Activated CD4-positive, alpha-beta T cell treated with anti-CD3 and anti-CD28 coated beads, Interleukin-2, amount 10 ng/mL, durations not matched to agents 7 days and 5 days (primary cell): ENCODE measurements around the gene FBXL14. TPM values are rescaled to one million over a fixed set of nuclear protein-coding genes. Genes with fewer than 3 reads are reported as not detected.
A peak's percentile ranks its signal among the peaks of the same experiment; 100 is the strongest.

Source experiments
- CTCF ChIA-PET: fragments of 350-600 bp; sonication (Branson Sonifier 250); formaldehyde crosslinking; loops from one replicate; lab custom pipeline; 2021; ENCODE audit warnings: antibody characterized with exemption; lab: Charles Lee
- POLR2A ChIA-PET: fragments of 350-600 bp; sonication (Branson Sonifier 250); formaldehyde crosslinking; loops from one replicate; lab custom pipeline; 2021; ENCODE audit warnings: antibody characterized with exemption; lab: Charles Lee
- DNase-seq: peaks from one replicate; pipeline ENCODE4 v3.0.0-alpha.2; 2020
- H3K27ac Mint-ChIP-seq: one replicate; pipeline ENCODE4 v1.8.0; 2021; ENCODE audit warnings: mild to moderate bottlenecking, moderate library complexity, mixed read lengths
- H3K27me3 Mint-ChIP-seq: one replicate; pipeline ENCODE4 v1.8.0; 2021; ENCODE audit warnings: mixed read lengths
- H3K36me3 Mint-ChIP-seq: one replicate; pipeline ENCODE4 v1.8.0; 2021; ENCODE audit warnings: low read depth, mixed read lengths
- H3K4me1 Mint-ChIP-seq: one replicate; pipeline ENCODE4 v1.8.0; 2021; ENCODE audit warnings: mixed read lengths
- H3K4me3 Mint-ChIP-seq: one replicate; pipeline ENCODE4 v1.8.0; 2021; ENCODE audit warnings: mild to moderate bottlenecking, moderate library complexity, mixed read lengths
- H3K9me3 Mint-ChIP-seq: one replicate; pipeline ENCODE4 v1.8.0; 2021; ENCODE audit warnings: mixed read lengths
- total RNA-seq, 2 experiments: library from RNA; stranded (reverse); gene quantifications; one replicate each; pipeline ENCODE4 v1.2.3, GENCODE V29; 2021

The FBXL14 gene
- total RNA-seq, 2 experiments from 2014 or later, result 24.3 to 26.4 TPM

DNA sequence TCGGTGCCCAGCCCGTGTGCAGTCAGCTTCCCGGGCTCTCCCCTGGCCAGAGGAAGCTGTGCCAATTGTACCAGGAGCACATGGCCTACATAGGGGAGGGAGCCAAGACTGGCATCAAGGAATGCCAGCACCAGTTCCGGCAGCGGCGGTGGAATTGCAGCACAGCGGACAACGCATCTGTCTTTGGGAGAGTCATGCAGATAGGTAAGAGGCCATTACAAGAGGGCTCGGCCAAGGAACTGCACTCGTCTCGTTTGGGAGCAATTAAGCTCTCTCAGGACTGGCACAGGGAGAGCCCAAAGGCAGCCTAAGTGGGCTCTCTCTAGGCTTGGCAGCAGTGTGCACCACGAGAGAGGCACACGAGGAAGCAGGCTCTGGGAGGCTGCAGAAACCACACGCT is 38.3 kb upstream of the FBXL14 start:
- Mint-ChIP-seq H3K27ac (no peak overlapping the region), H3K4me3 (no peak overlapping the region), H3K9me3 (no peaks in the 10 kb centered on the region), H3K27me3 (peaks cover 73% of the 10 kb centered on the region), H3K4me1 (peaks cover 18% of the 10 kb centered on the region), H3K36me3 (no peaks in the 10 kb centered on the region)
- ChIA-PET CTCF (interaction anchor here (1.3 kb wide), 1 partner anchor 158 kb away, joined by 4 read pairs; no protein-coding TSS in a partner anchor), POLR2A (interaction anchor here (0.7 kb wide), 1 partner anchor 11 kb away, joined by 3 read pairs; no protein-coding TSS in a partner anchor)
- DNase-seq, result no peak

DNA sequence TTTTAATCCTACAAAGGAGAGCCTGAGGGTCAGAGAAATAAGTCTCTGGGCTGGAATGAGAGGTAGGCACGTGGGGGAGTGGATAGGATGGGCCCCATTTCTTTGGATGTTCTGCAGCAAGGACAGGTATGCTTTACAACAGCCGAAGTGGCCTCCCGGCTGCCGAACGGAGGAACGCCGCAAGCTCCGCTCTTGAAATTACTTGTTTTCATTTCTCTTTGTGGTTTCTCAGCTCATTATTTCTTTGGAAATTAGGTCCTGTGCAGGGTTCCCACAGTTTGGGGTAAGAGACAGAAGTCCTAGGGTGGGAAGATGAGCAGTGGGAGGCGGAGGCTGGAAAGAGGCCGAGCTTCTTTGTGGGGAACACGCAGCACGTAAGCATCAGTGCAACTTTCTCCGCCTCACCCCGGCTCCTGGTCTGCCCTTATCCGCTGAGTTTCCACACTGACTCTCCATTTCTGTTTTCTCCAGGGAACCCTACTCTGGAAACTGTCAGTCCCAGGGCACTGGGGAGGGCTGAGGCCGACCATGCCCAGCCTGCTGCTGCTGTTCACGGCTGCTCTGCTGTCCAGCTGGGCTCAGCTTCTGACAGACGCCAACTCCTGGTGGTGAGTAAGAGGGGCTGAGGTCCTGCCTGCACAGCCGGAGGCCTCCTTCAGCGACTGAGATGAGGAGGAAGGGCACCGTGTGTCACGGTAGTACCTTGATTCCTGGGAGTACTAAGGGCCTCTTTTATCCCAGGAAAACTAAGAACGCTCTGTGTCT is 36.6 kb upstream of the FBXL14 start:
- Mint-ChIP-seq H3K9me3 (no peaks in the 10 kb centered on the region), H3K27ac (no peak overlapping the region), H3K4me3 (peak overlapping the region; percentile 4), H3K4me1 (peaks cover 18% of the 10 kb centered on the region), H3K27me3 (peaks cover 80% of the 10 kb centered on the region), H3K36me3 (no peaks in the 10 kb centered on the region)
- POLR2A ChIA-PET, result no interaction called here
- CTCF ChIA-PET, result interaction anchor here (0.6 to 1.4 kb wide), 4 partner anchors 28 to 160 kb away, joined by 3 to 4 read pairs (median 4); no protein-coding TSS in a partner anchor
- no peak for DNase-seq

DNA sequence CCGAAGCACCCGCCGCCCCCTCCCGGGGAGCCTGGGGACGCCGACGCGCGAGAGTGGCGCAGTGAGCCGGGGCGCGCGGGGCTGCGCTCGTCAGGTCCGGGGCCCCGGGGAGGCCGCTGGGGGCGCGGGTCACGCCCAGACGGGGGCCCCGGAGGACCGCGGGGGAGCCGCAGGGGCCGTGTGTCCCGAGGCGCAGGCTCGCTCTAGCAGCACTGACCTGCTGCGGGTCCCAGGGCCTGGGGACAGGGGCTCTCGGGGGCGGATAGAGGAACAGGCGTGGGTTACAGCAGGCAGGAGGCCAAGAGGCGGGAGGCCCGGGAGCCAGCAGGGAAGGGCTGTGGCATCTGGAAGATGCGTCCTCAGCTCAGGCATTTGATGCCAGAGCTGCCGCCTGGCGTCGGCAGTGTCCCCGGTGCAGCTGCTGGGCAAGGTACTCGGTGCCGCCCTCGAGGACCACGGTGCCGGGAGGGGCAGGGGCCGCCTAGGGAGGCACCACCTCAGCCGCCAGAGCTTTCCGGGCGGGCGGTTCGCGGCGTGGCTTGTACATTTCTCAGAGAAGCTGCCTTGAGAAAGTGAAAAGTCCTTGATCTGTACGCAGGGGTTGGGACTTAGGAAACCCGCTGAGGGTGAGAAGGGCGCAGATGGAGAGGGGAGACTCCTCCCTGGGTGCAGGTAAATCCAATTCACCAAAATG is 35.9 kb upstream of the FBXL14 start:
- Mint-ChIP-seq H3K9me3 (no peaks in the 10 kb centered on the region), H3K27me3 (peaks cover 75% of the 10 kb centered on the region)

DNA sequence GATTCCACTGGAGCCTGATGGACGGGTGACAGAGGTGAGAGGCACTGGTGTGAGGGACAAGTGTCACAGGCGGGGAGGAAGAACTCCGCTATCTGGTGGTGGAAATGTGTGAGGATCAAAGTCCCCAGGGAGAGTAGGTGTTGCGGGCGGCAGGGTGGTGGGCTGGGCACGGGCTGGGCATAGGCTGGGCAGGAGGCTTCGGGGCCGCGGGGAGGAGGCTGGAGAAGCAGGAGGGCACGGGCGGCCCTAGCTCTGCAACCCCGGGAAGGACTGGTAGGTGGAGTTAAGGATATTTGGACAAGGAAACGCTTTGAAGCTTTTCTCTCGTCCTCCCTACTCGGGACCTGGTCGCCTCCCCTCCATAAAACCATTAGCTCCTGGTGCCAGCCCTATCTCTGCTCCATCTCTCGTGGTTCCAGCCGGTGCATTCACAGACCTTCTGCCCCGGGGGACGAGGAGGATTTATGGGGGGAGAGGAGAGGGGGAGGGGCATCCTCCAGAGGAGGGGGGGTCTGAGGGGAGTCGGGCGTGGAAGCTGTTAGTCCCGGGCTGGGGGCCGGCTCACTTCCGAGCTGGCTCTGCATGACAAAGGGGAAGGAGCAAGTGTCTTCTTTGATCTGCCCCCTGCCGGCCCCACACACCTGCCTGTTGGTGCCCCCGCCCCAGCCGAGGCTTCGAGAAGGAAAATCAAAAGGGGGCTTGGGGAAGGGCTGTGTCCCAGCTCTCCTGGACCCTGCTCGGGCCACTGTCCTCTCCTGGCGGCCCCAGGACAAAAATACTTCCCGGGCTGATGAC is 35.2 kb upstream of the FBXL14 start:
- Mint-ChIP-seq H3K4me3 (no peak overlapping the region), H3K27ac (no peak overlapping the region), H3K36me3 (no peaks in the 10 kb centered on the region), H3K9me3 (no peaks in the 10 kb centered on the region), H3K4me1 (peaks cover 18% of the 10 kb centered on the region), H3K27me3 (peaks cover 76% of the 10 kb centered on the region)
- DNase-seq, result no peak
- ChIA-PET POLR2A (no interaction called here), CTCF (interaction anchor here (0.9 to 1.9 kb wide), 3 partner anchors 13 to 161 kb away, joined by 3 to 5 read pairs (median 4); no protein-coding TSS in a partner anchor)

More for the DNA sequence above, 35.9 kb upstream of the FBXL14 start:
- peak overlapping the region; percentile 30 for H3K4me3 Mint-ChIP-seq
- DNase-seq, result peak; percentile 14
- peaks cover 18% of the 10 kb centered on the region for H3K4me1 Mint-ChIP-seq
- CTCF ChIA-PET, result interaction anchor here (0.9 to 1.9 kb wide), 4 partner anchors 14 to 161 kb away, joined by 3 to 5 read pairs (median 4); no protein-coding TSS in a partner anchor
- POLR2A ChIA-PET, result no interaction called here
- no peak overlapping the region for H3K27ac Mint-ChIP-seq
- H3K36me3 Mint-ChIP-seq, result no peaks in the 10 kb centered on the region

DNA sequence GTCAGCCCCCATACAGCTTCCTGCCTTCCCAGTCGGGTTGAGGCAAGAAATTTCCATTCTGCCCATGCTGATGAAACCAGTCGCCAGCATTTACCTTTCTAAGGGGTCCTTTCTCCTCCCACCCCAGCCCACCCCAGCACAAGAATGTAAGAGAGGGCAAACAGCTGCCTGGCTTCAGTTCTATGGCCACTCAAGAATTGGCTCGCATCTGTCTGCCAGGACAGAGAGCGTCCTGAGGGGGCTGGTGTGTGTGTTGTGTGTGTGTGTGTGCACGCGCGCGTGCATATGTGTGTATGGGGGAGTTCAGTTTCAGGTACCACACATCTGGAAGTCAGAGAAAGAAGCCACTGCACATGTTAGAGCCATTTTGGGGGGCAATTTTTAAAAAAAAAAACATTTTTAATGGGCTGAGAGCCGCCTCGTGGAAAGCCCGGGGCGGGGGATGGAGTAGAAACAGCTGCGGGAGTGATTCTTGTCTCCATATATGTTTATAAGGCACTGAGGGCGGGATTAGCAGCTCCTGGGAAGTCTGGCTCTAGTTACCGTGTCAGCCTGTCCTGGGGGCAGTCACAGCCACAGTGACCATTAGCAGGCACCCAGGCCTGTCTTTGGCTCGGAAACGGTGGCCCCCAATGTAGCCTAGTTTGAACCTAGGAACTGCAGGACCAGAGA is 34.4 kb upstream of the FBXL14 start, which contains the start of gene WNT5B:
Gene WNT5B, plus strand, starts transcription at position 566 of the 672 bp plus-strand sequence. CDS start 2,124 bp downstream, outside the sequence.
- no peak within 1 kb of the TSS for H3K27ac Mint-ChIP-seq
- peaks cover 18% of the 10 kb centered on the region for H3K4me1 Mint-ChIP-seq
- CTCF ChIA-PET, result interaction anchor here (1.9 kb wide), 1 partner anchor 12 kb away, joined by 5 read pairs; no protein-coding TSS in a partner anchor
- H3K36me3 Mint-ChIP-seq, result no peaks in the 10 kb centered on the region
- no peak within 1 kb of the TSS for H3K4me3 Mint-ChIP-seq
- peaks cover 77% of the 10 kb centered on the region for H3K27me3 Mint-ChIP-seq
- no peaks in the 10 kb centered on the region for H3K9me3 Mint-ChIP-seq
- DNase-seq, result no peak
- POLR2A ChIA-PET, result no interaction called here

DNA sequence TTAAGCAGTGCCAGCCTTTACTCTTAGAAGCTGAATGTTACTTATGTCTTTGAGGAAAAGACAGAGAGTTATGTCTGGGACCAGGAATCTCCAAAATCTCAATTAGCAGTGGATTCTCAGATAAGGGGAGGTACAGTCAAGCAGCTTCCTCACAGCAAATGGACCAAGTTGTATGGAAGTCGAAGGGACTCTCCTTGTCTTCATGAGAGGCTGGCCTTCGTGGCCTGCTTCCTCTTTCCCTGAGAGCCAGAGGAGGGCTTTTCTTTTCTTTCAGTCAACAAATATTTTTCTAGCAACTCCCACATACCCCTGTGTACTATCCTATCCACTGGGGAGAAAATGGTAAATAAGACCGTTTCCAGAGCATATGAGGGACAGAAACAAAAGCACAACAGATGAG is 28.0 kb upstream of the FBXL14 start:
- H3K27ac Mint-ChIP-seq, result no peak overlapping the region
- ChIA-PET CTCF (interaction anchor here (0.6 to 1.1 kb wide), 2 partner anchors 9 to 29 kb away, joined by 4 to 6 read pairs; no protein-coding TSS in a partner anchor), POLR2A (interaction anchor here (0.6 kb wide), 1 partner anchor 11 kb away, joined by 3 read pairs; no protein-coding TSS in a partner anchor)
- peaks cover 23% of the 10 kb centered on the region for H3K27me3 Mint-ChIP-seq
- H3K4me1 Mint-ChIP-seq, result peaks cover 13% of the 10 kb centered on the region
- H3K9me3 Mint-ChIP-seq, result no peaks in the 10 kb centered on the region
- H3K4me3 Mint-ChIP-seq, result no peak overlapping the region
- no peaks in the 10 kb centered on the region for H3K36me3 Mint-ChIP-seq
- no peak for DNase-seq

DNA sequence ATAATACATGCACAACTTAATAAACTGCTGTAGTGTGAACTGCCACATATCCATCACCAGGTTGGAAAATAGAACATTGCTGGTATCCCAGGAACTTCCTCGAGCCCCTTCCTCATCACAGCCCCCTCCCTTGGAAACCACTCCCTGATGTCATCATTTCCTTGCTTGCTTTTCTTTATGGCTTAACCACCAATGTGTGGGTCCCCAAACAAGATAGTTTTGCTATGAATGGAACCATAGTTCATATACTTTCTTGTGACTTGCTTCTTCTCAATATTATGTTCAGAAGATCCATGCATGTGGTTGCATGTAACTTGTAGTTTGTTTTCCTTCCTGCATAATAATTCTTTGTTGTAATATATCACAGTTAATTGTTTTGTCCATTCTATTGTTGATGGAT is 25.7 kb upstream of the FBXL14 start:
- Mint-ChIP-seq H3K4me1 (peaks cover 25% of the 10 kb centered on the region), H3K27me3 (peaks cover 15% of the 10 kb centered on the region), H3K36me3 (no peaks in the 10 kb centered on the region), H3K4me3 (no peak overlapping the region), H3K9me3 (no peaks in the 10 kb centered on the region), H3K27ac (no peak overlapping the region)
- no peak for DNase-seq
- ChIA-PET CTCF (interaction anchor here (0.6 kb wide), 1 partner anchor 262 kb away, joined by 4 read pairs; no protein-coding TSS in a partner anchor), POLR2A (no interaction called here)

DNA sequence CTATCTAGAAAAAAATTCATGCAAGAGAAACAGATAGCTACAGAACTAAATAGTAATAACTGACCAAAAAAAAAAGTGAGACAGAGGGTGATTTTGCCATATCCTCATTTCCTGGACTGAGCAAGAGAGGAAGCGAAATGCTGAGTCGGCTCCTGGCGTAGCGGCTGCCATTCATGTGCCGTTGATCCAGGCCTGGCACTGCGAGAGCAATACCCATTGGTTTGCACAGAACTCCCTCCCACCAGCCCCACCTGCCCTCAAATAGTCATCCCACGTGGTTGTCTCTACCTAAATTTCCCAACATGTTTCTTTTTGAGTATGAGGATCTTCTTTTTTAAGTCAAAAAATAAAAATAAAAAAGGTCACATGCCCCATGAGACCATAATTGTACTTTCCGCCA is 25.2 kb upstream of the FBXL14 start:
- CTCF ChIA-PET, result no interaction called here
- Mint-ChIP-seq H3K9me3 (no peaks in the 10 kb centered on the region), H3K36me3 (no peaks in the 10 kb centered on the region), H3K4me3 (no peak overlapping the region), H3K27me3 (peaks cover 10% of the 10 kb centered on the region), H3K4me1 (peaks cover 25% of the 10 kb centered on the region), H3K27ac (no peak overlapping the region)
- POLR2A ChIA-PET, result no interaction called here
- DNase-seq, result no peak

DNA sequence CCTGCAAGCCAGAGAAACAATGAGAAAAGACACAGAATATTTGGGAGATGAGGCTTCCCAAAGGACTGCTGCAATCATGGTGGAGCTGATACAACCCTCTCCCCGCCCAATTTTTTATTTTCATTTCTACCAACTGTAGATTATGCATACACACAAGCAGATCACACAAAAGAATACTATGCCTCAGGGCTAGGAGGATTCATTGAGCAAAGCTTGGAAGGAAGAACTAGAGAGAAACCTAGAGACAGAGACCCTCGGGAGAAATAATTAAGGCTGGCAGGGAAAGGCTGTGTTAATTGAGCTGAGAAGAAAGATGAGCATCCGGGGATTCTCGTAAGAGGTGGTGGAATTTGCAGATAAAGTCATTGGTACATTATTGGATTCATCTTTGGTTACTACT is 24.8 kb upstream of the FBXL14 start:
- POLR2A ChIA-PET, result no interaction called here
- DNase-seq, result no peak
- H3K36me3 Mint-ChIP-seq, result no peaks in the 10 kb centered on the region
- H3K27me3 Mint-ChIP-seq, result peaks cover 7% of the 10 kb centered on the region
- peaks cover 25% of the 10 kb centered on the region for H3K4me1 Mint-ChIP-seq
- H3K9me3 Mint-ChIP-seq, result no peaks in the 10 kb centered on the region
- CTCF ChIA-PET, result no interaction called here
- no peak overlapping the region for H3K4me3 Mint-ChIP-seq
- H3K27ac Mint-ChIP-seq, result no peak overlapping the region

DNA sequence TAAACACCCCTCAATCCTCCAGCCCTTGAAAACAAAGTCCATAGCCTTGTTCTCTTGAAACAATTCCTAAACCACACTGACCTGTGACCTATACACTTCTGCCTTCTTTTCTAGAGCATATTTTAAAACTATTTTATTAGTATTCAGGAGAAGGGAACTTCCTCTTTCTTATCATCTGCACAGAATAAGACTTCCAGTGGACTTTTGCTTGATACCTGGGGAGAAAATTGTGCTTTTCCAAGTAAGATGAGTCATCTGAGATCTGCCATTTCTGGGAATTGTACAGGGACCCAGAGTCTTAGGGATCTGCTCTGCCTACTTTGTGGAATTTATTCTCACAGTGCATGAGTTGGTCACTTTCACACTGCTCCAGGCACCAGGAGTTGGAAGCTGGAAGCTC is 24.1 kb upstream of the FBXL14 start:
- no peaks in the 10 kb centered on the region for H3K36me3 Mint-ChIP-seq

DNA sequence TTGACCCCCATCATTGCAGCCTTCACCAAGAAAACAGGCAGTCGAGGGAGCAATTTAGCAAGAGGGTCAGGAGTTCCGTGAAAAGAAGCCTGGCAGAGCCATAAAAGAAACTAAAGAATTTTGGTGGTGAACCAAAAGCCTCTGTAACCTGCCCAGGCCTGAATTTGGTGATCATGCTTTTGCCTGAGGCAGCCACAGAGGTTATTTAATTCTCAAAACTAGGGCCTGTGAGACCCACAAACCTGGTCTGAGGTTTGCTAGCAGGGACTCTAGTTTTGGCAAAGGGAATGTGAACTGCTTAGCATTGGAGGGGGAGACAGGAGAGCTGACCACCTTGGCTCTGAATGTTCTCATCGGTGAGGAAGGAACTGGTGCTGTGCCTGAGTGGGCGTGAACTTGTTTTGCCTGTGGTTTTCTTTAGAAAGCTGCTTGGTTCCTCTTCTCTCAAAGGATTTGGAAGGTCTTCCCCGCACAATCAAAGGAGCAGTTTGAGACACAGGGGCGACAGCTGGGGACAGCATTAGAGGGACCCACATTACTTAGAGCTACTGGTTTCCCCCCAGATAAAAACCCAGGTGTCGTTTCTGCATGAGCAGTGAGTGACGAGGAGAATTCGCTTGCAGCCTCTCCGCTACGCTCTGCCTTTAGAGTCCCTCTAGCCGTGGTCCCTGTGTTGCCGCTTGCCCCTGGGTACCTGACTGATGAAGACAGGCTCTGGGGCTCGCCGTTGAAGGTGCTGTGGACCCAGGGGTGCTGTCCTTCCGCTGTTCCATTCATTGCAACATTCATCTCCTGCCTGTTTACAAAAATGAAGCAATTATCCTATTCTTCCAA is 22.1 kb upstream of the FBXL14 start:
- no peaks in the 10 kb centered on the region for H3K36me3 Mint-ChIP-seq
- POLR2A ChIA-PET, result no interaction called here
- peaks cover 25% of the 10 kb centered on the region for H3K4me1 Mint-ChIP-seq
- H3K27me3 Mint-ChIP-seq, result peaks cover 13% of the 10 kb centered on the region
- CTCF ChIA-PET, result interaction anchor here (1.5 to 2.2 kb wide), 3 partner anchors 13 to 37 kb away, joined by 3 to 8 read pairs (median 5); partner anchors contain the start of gene WNT5B
- no peak overlapping the region for H3K4me3 Mint-ChIP-seq
- H3K27ac Mint-ChIP-seq, result no peak overlapping the region
- DNase-seq, result no peak
- H3K9me3 Mint-ChIP-seq, result no peaks in the 10 kb centered on the region

More for the DNA sequence above, 24.1 kb upstream of the FBXL14 start:
- peaks cover 25% of the 10 kb centered on the region for H3K4me1 Mint-ChIP-seq
- H3K9me3 Mint-ChIP-seq, result no peaks in the 10 kb centered on the region
- no peak for DNase-seq
- no peak overlapping the region for H3K27ac Mint-ChIP-seq
- no peak overlapping the region for H3K4me3 Mint-ChIP-seq
- CTCF ChIA-PET, result interaction anchor here (0.9 to 1.5 kb wide), 2 partner anchors 35 to 36 kb away, joined by 3 read pairs; no protein-coding TSS in a partner anchor
- H3K27me3 Mint-ChIP-seq, result peaks cover 7% of the 10 kb centered on the region
- POLR2A ChIA-PET, result no interaction called here
